Tongue (tissue), 2 donors: ENCODE measurements around the gene SCARB1. TPM values are rescaled to one million over a fixed set of nuclear protein-coding genes. Genes with fewer than 3 reads are reported as not detected.
A peak's percentile ranks its signal among the peaks of the same experiment; 100 is the strongest.

Experiments
- DNase-seq: peaks from one replicate; pipeline ENCODE4 v3.0.0-alpha.2; 2015
- total RNA-seq: library from RNA; depleted of rRNA; stranded (reverse); fragments of >200 nt; gene quantifications from one replicate; pipeline ENCODE4 v1.2.3, GENCODE V29; 2014

SCARB1 gene
- total RNA-seq, 1 donor from 2014 or later, result 16.2 TPM

GRCh38 chr12:124821252-124822200, 42.1 kb downstream of the SCARB1 start:
- no peak for DNase-seq

- no peak for DNase-seq
Observed at GRCh38 chr12:124820199-124820598, 43.5 kb downstream of the SCARB1 start.

GRCh38 chr12:124819525-124819924, 44.1 kb downstream of the SCARB1 start:
- DNase-seq, result no peak

GRCh38 chr12:124819080-124819479, 44.6 kb downstream of the SCARB1 start:
- no peak for DNase-seq

GRCh38 chr12:124817076-124818000, 46.3 kb downstream of the SCARB1 start:
- no peak for DNase-seq

- peak; percentile 41 for DNase-seq
Observed at GRCh38 chr12:124816295-124816854, 47.3 kb downstream of the SCARB1 start.

GRCh38 chr12:124814741-124815613, 48.7 kb downstream of the SCARB1 start:
- peak; percentile 72 for DNase-seq

- no peak for DNase-seq
Observed at GRCh38 chr12:124813782-124814181, 49.9 kb downstream of the SCARB1 start.

- no peak for DNase-seq
Observed at GRCh38 chr12:124812979-124813378, 50.7 kb downstream of the SCARB1 start.

GRCh38 chr12:124812356-124812755, 51.3 kb downstream of the SCARB1 start:
- DNase-seq, result no peak

GRCh38 chr12:124811633-124812032, 52.0 kb downstream of the SCARB1 start:
- no peak for DNase-seq

GRCh38 chr12:124809878-124810277, 53.8 kb downstream of the SCARB1 start:
- DNase-seq, result no peak

- no peak for DNase-seq
Observed at GRCh38 chr12:124809391-124809790, 54.3 kb downstream of the SCARB1 start.

GRCh38 chr12:124808272-124808671, 55.4 kb downstream of the SCARB1 start:
- no peak for DNase-seq

GRCh38 chr12:124805876-124806668, 57.6 kb downstream of the SCARB1 start:
- DNase-seq, result no peak

GRCh38 chr12:124805050-124805449, 58.6 kb downstream of the SCARB1 start:
- no peak for DNase-seq

- peak; percentile 86 for DNase-seq
Observed at GRCh38 chr12:124804011-124804621, 59.5 kb downstream of the SCARB1 start.

GRCh38 chr12:124802361-124802760, 61.3 kb downstream of the SCARB1 start:
- DNase-seq, result no peak

- no peak for DNase-seq
Observed at GRCh38 chr12:124800506-124800905, 63.2 kb downstream of the SCARB1 start.

- DNase-seq, result peak; percentile 55
Observed at GRCh38 chr12:124797321-124797720, 66.3 kb downstream of the SCARB1 start.
